GM19193 (cell line): ENCODE results near the gene LRIT3.

ENCODE experiments used
- POLR2A ChIP-seq: IDR thresholded peaks from 4 replicates; pipeline ENCODE4 v1.6.1; 2011; ENCODE audit not compliant: insufficient read depth, insufficient read length; ENCODE audit errors: extremely low read depth

LRIT3 gene

DNA sequence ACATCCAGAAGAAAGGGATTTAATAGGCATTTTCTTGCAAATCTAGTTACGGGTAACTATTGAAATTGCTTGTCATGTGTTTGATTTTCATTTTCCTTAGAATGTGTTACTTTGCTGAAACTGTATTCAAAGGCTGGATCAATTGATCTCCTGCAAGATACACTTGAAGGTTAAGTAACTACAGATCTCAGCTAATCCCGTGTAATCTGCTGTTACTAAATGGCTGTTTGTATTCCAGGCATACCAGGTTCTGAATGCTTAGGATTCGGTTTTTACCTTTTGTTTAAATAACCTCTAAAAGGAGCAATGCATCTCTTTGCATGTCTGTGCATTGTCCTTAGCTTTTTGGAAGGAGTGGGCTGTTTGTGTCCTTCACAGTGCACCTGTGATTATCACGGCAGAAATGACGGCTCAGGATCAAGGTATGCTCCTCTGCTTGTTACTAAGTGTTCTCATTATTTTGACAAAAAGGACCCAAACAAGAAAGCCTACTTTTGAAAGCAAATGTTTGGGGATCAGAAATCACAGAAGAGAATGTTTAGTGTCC is at the start of gene LRIT3:
Gene LRIT3, plus strand, starts transcription at position 212 of the 547 bp plus-strand sequence. Its CDS starts 95 bp downstream, at position 307.
- no peak for TF ChIP-seq POLR2A

DNA sequence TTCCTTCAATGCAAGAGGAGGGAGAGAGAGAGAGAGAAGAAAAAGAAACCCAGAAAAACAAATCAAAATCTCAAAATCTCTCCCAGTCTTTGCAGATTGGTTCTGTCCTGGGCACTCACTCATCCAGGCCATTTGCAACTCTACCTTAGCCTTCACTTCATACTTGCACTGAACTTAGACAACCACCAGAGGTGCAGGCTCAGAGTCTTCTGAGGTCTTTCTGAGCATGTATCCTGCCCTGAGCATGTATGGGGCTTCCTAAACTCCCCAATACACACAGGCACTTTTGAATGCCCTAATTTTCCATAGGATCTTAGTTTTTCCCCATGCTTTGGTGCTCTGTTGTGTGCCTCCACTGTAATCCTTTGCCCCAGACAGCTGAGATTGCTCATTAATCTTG is 49.0 kb upstream of the LRIT3 start:
- no peak for TF ChIP-seq POLR2A

GRCh38 chr4:109801099-109801789 is 46.7 kb upstream of the LRIT3 start:
- no peak for TF ChIP-seq POLR2A

DNA sequence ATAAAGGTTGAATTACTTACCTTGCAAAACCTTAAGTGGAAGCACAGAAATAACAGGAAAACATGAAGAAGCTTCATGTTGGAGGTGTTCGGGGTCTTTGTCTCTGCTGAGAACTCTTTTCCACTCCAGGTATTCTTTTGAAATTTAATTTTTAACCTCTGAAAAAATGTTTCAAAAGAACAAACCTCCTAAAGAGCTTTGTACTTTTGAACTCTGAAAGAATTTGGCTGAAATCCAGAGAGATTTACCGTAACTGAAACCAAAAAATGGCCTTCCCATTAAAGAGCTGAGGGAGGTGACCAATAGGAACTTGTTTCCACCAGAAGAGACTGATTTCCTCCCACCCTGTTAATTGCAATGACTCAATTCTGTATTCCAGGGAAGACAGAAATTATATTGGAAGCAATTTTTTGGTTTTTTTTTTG is 46.0 kb upstream of the LRIT3 start, which contains the start of gene CFI:
Gene CFI, minus strand, starts transcription at position 105 of the 425 bp plus-strand sequence. Its CDS starts 28 bp downstream, at position 77.
- TF ChIP-seq POLR2A, result no peak

DNA sequence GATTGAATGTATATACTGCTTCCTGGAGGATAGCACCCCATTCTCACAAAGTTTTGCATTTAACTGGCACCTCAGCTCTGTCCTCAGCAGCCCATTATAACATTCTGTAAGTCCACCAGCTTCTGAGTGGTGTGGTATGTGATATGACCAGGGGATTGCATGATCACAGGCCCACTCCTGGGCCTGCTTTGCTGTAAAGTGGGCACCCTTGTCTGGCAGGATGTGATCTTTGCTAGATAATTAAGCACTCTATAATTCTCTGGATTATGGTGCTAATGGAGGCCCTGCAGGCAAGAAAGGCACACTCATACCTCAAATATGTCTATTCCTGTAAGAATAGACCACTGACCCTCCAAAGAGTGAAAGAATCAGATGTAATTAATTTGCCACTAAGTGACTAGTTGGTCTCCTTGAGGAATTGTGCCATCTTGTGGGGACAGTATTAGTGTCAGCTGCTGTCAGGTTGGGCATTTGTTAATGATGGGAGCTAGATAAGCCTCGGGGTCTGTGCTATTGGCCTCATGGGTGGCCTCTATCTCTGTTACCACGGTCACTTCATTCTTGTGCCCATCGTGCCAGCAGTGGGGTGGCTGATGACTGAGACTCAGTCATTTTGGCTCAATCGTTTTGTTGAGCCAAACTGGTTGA is 43.9 kb upstream of the LRIT3 start:
- TF ChIP-seq POLR2A, result no peak

- no peak for TF ChIP-seq POLR2A
Observed at GRCh38 chr4:109809655-109810054, 38.3 kb upstream of the LRIT3 start.

DNA sequence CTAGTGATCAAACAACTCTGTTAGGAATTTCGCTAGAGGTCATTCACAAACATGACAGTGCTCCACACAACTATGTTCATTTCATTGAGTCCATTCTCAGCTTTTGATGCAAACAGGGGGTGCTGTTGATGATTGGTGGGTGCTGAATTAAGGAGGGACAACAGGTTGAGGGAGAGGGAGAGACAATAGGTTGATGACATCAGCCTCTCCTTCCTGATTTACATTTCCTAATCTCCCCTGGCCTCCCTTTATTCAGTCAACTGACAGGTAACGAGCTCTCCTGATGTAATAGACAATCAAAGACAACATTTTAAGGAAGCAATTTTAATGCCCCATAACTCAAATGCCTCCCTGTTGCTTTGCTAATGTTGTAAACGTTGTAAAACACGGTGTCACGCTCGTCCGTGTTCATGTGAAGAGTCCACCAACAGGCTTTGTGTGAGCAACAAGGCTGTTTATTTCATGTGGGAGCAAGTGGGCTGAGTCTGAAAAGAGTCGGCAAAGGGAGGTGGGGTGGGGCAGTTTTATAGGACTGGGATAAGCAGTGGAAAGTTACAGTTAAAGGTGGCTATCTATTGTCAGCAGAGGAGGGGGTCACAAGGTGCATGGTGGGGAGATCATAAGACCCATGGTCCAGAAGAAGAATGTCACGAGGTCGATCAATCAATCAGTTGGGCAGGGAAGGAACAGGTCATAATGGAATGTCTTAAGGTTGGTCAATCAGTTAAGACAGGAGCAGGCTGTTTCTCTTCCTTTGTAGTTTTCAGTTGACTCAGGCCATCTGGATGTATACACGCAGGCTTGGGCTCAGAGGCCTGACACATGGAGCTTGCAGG is 37.1 kb upstream of the LRIT3 start:
- TF ChIP-seq POLR2A, result no peak

- TF ChIP-seq POLR2A, result no peak
Observed at GRCh38 chr4:109811707-109812106, 36.2 kb upstream of the LRIT3 start.

- TF ChIP-seq POLR2A, result peak; percentile 69
Observed at GRCh38 chr4:109815151-109816081, 32.5 kb upstream of the LRIT3 start, which contains the start of gene GAR1. Gene GAR1, plus strand, starts transcription at chr4:109815762. Its CDS starts 403 bp downstream, at chr4:109816165.

DNA sequence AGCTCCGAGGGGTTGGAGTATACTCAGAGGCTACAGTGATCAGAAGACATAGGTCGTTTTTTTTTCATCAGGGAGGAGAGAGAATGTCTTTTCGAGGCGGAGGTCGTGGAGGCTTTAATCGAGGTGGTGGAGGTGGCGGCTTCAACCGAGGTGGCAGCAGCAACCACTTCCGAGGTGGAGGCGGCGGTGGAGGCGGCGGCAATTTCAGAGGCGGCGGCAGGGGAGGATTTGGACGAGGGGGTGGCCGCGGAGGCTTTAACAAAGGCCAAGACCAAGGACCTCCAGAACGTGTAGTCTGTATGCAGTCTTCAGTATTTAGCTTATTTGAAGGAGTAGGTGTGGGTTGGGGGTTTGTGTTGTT is 31.8 kb upstream of the LRIT3 start:
- no peak for TF ChIP-seq POLR2A

DNA sequence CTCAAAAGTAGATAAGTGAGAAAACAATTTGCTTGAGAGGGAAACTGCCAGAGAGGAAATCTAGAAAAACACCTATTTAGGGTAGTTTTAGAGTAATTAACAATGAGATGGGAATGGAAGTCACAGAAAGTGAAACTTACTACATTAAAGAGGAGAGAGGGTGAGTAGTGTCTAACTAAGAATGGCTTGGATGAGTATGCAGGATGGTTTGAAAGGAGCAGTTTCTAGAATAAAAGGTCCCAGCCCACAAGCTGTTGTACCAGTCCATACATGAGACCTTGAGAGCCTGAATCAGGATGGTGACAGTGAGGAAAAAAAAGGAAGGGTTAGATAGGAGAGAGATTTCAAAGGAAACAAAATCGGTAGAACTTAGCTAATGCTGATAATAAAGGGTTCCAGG is 31.0 kb upstream of the LRIT3 start:
- no peak for TF ChIP-seq POLR2A

DNA sequence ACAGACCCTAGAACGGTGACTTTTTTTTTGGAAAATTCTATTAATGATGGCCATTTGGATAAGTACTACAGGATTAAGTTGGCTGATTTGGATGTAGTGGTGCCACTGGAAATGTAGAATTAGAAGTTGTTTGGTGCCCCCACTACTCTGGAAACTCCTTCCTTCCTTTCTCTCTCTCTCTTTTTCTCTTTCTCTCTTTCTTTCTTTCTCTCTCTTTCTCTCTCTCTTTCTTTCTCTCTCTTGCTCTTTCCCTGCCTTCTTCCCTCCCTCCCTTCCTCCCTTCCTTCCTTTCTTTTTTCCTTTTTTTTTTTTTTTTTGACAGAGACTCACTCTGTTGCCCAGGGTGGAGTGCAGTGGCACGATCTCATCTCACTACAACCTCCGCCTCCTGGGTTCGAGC is 29.6 kb upstream of the LRIT3 start:
- no peak for TF ChIP-seq POLR2A

GRCh38 chr4:109820563-109820962 is 27.3 kb upstream of the LRIT3 start:
- no peak for TF ChIP-seq POLR2A

GRCh38 chr4:109821185-109821584 is 26.7 kb upstream of the LRIT3 start:
- TF ChIP-seq POLR2A, result no peak

DNA sequence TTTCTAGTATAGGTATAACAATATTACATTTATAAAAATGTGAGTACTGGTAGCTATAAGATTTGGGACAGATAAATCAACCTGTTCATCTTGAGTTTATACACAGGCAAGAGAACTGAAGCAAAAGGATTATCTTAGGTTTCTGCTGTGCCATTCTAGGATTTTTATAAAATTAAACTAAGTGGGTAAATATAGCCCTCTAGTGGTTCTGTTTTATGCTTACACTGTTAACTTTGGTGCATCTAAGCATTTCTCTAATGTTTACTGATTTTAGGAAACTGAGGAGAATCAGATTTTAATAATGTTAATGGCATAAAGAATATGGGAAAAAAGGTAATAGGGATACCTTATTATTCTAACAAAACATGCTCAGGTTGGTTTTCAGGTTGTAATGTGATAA is 21.2 kb upstream of the LRIT3 start:
- no peak for TF ChIP-seq POLR2A

- no peak for TF ChIP-seq POLR2A
Observed at GRCh38 chr4:109827672-109828071, 20.2 kb upstream of the LRIT3 start, which contains the start of gene RRH. Gene RRH, plus strand, starts transcription at chr4:109827972. Its CDS starts 56 bp downstream, at chr4:109828028.
